Purkinje cell (primary cell): Measurements from ENCODE around the gene ZNF296. TPM values are rescaled to one million over a fixed set of nuclear protein-coding genes. Genes with fewer than 3 reads are reported as not detected.

Experiments used
- polyA plus RNA-seq: library from polyadenylated mRNA; unstranded; fragments of >200 nt; fragmentation: Nextera tagmentation; gene quantifications from 2 replicates; pipeline ENCODE4 v1.2.1, GENCODE V29; 2014

The ZNF296 gene
- 0.15 TPM in 1 of 2 replicates, not detected in the other for polyA plus RNA-seq

DNA sequence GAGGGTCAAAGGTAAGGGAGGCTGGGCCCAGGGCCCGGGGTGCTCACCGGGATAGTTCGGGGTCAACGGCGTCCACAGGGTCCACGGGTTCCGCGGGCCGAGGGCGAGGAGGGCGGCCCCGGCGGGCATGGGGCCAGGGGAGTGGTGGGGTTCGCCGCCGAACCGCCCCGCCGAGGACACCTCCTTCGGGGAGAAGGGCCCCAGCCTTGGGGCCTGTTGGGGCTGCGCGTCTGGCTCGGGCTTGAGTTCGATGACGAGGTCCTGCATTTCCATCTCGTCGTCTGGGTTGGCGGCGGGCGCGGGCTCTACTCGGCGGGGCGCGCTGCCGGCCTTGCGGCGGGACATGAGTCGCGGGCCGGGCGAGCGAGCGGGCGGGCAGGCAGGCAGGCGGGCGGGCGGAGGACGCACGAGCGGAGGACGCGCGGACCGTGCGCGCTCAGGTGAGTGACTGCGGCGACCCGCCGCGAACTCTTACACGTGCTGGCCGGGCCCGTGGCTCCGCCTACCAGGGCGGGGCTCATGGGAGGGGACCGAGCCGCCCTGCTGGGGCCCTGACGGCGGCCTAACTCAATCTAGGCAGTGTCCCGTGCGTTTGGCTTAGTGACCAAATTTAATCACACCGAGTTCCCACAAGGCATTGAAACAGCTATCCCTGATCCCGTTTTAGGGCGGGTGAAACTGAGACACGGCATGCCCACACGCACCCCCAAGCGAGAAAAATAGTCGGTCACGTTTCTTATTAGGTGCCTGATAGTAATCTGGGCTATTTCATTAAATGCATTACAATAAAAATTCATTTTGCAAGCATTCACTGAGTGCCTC lies at the start of gene ZNF296:
TSS of gene ZNF296 (minus strand) at position 450 of the 822 bp plus-strand sequence. CDS start at position 345, 105 bp downstream.

DNA sequence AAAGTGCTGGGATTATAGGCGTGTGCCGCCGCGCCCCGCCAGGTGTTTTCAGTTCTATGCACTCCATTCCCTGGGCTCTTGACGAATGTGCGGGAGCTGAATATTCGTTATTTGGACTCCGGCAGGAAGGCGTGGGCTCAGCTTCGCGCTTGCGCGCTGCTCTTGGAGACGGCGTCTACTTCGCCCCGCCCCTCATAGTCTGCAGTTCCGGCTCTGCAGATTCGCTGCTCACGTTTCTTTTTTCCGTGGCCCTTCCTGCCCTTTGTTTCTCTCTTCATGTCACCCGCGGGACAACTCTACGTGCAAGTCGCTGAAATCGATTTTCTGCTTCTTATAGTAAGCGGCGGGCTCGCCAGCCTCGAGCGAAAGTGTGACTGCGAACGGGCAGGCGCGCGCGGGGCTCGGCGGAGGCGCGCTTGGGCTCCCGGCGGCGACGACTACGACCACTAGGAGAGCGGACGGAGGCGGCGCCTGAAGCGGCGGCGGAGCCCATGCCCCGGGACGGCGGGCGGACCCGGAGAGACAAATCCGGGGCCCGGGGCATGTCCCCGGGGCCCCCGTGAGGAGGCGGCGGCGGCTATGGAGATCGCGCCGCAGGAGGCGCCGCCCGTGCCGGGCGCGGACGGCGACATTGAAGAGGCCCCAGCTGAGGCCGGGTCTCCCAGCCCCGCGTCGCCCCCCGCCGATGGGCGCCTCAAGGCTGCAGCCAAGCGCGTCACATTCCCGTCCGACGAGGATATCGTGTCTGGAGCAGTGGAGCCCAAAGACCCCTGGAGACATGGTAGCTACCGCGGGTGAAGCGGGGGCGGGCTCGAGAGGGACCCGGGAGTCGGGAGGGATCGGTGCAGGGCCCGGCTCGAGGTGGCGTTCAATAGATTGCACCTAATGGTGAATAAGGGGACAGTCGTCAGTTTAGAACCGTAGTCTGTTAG lies 16.7 kb upstream of the ZNF296 start, which contains the start of gene PPP1R37:
TSS of gene PPP1R37 (plus strand) at position 433 of the 932 bp plus-strand sequence. CDS start at position 580, 147 bp downstream.

GRCh38 chr19:45079063-45079910 lies 3.0 kb upstream of the ZNF296 start, which contains the start of gene GEMIN7:
Gene GEMIN7 (plus strand): TSS chr19:45079260. CDS start chr19:45090115, 10,855 bp downstream.

DNA sequence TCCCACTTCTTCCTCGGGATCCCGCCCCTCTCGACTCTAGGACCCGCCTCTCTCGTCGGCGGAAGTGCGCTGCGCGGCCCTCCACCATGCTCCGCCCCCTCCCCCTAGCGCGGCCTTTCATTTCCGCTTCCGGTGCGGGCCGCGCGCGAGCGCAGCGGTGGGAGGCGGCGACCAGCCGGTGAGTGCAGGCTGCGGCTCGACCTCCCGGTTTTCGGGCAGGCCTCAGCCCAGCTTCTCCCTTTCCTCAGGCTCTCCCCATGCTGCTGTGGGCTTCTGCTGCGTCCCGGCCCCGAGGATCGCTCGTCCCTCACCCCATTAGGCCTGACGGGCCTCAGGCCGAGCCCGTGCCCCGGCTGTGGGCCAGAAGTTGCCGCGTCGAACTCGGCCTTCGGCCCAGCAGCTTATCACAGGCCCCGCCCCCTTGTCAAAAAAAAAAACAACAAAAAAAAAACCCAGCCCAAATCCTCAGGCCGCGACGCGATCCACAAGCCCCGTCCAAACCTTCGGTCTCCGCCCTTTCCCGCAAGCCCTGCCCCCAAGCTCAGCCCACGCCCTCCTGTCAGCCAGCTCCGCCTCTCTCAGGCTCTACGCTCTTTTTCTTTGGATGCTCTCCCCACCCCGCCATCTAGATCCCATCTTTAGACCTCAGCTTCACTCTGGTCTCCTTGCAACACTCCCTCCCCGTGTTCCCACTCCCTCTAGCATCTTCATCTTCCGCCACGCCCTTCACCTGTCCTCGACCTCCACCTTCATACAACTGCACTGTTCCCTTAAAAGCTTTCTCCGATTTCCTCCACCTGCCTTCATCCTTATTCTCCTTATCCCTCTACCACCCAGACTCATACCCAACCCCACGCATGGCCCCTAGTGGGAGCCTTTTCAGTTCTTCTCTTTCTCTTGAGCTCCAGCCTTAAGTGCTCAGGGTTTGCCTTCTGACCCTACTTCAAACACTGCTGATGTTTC lies 37.1 kb downstream of the ZNF296 start, which contains the start of gene CLASRP:
TSS of gene CLASRP (plus strand) at position 115 of the 963 bp plus-strand sequence. CDS start 1,168 bp downstream, outside the sequence.

Other genes starting within 250 kb of the ZNF296 start
- 6.2 and 21.5 TPM in 2 replicates for gene NECTIN2, start 230.2 kb downstream of the ZNF296 start, polyA plus RNA-seq
- gene TOMM40, start 185.2 kb downstream of the ZNF296 start, polyA plus RNA-seq = 1.8 and 2.7 TPM in 2 replicates
- 6.2 and 10.7 TPM in 2 replicates for gene APOE, start 170.7 kb downstream of the ZNF296 start, polyA plus RNA-seq
- 5.7 and 19.8 TPM in 2 replicates for gene APOC1, start 161.9 kb downstream of the ZNF296 start, polyA plus RNA-seq
- not detected in 2 replicates for gene APOC4, start 134.2 kb downstream of the ZNF296 start, polyA plus RNA-seq
- gene APOC2, start 130.4 kb downstream of the ZNF296 start, polyA plus RNA-seq = 0.98 TPM in 1 of 2 replicates, not detected in the other
- gene CLPTM1, start 121.1 kb downstream of the ZNF296 start, polyA plus RNA-seq = 1.7 and 5.9 TPM in 2 replicates
- 0.23 and 1.6 TPM in 2 replicates for gene RELB, start 75.0 kb downstream of the ZNF296 start, polyA plus RNA-seq
- gene CLASRP, start 37.4 kb downstream of the ZNF296 start, polyA plus RNA-seq = 1.2 and 2.1 TPM in 2 replicates
- gene GEMIN7, start 2.8 kb upstream of the ZNF296 start, polyA plus RNA-seq = 47.1 and 60.6 TPM in 2 replicates
- gene PPP1R37, start 16.7 kb upstream of the ZNF296 start, polyA plus RNA-seq = 0.38 TPM in 1 of 2 replicates, not detected in the other
- gene NKPD1, start 84.5 kb upstream of the ZNF296 start, polyA plus RNA-seq = not detected in 2 replicates
- gene TRAPPC6A, start 101.8 kb upstream of the ZNF296 start, polyA plus RNA-seq = 21.4 and 25.5 TPM in 2 replicates
- 1.6 and 4.4 TPM in 2 replicates for gene BLOC1S3, start 102.3 kb upstream of the ZNF296 start, polyA plus RNA-seq
- gene EXOC3L2, start 168.9 kb upstream of the ZNF296 start, polyA plus RNA-seq = not detected in 2 replicates
- 3.1 and 3.7 TPM in 2 replicates for gene MARK4, start 174.8 kb upstream of the ZNF296 start, polyA plus RNA-seq
- not detected in 2 replicates for gene CKM, start 246.4 kb upstream of the ZNF296 start, polyA plus RNA-seq